ENCODE data around the gene OR6K3.

Gene OR6K3

GRCh38 chr1:158687037-158687436 is 33.5 kb downstream of the OR6K3 start:
- H3K4me3 ChIP-seq (ENCODE audit: low read length): no peak overlapping the region
- TF ChIP-seq, protein P1, sequence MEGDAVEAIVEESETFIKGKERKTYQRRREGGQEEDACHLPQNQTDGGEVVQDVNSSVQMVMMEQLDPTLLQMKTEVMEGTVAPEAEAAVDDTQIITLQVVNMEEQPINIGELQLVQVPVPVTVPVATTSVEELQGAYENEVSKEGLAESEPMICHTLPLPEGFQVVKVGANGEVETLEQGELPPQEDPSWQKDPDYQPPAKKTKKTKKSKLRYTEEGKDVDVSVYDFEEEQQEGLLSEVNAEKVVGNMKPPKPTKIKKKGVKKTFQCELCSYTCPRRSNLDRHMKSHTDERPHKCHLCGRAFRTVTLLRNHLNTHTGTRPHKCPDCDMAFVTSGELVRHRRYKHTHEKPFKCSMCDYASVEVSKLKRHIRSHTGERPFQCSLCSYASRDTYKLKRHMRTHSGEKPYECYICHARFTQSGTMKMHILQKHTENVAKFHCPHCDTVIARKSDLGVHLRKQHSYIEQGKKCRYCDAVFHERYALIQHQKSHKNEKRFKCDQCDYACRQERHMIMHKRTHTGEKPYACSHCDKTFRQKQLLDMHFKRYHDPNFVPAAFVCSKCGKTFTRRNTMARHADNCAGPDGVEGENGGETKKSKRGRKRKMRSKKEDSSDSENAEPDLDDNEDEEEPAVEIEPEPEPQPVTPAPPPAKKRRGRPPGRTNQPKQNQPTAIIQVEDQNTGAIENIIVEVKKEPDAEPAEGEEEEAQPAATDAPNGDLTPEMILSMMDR (conservative IDR thresholded peaks at IDR 0.05; ENCODE audit: low read length): no peak
- DNase-seq (ENCODE audit: low read depth): no peak

- TF ChIP-seq, protein P1 (conservative IDR thresholded peaks at IDR 0.05; ENCODE audit: low read length): no peak
- no peak for DNase-seq (ENCODE audit: low read depth)
- no peak within 1 kb of the TSS for H3K4me3 ChIP-seq (ENCODE audit: low read length)
Observed at GRCh38 chr1:158686111-158687009, 34.2 kb downstream of the OR6K3 start, which contains the start of gene SPTA1. Gene SPTA1 (minus strand): TSS chr1:158686715. CDS start chr1:158686517, 198 bp downstream.

DNA sequence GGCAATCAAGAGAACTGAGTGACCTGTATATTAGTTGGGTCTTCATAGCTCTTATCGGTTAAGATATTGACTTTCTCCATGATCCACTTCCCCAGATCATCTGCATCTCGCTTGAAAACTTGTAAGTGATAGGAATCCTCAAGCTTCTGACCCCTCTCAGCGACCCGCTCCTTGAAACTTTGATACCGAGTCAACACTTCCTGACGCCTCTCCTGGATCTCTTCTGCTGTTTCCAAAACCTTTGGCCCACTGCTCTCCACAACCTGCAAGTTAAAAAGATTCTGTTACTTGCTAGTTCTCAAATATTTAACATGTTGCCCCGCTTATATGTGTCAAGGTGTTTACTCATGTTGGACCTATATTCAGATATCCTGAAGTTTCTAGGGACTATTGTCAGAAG is 35.4 kb downstream of the OR6K3 start:
- TF ChIP-seq, protein P1 (conservative IDR thresholded peaks at IDR 0.05; ENCODE audit: low read length): no peak
- no peak for DNase-seq (ENCODE audit: low read depth)
- H3K4me3 ChIP-seq (ENCODE audit: low read length): no peak overlapping the region

DNA sequence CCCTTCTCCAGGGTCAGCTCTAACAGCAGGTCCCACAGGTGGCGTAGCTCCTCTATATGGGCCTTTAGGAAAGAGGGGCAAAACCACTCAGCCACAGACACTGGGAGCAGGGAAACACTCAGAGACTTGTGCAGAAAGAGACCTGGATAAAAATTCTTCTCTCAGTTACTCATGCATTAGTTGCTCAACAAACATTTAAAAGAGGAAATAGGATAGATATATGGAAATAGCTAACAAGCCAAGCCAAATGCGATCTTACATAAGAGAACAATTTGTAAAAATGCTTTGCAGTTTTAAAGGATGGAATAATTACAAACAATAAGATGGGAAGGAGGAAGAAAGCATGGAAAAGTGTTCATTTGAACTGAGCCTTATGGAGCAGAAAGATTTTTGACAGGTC is 38.9 kb downstream of the OR6K3 start:
- no peak for DNase-seq (ENCODE audit: low read depth)
- no peak overlapping the region for H3K4me3 ChIP-seq (ENCODE audit: low read length)
- TF ChIP-seq, protein P1 (conservative IDR thresholded peaks at IDR 0.05; ENCODE audit: low read length): no peak

GRCh38 chr1:158679289-158679688 is 41.2 kb downstream of the OR6K3 start:
- no peak for DNase-seq (ENCODE audit: low read depth)
- no peak overlapping the region for H3K4me3 ChIP-seq (ENCODE audit: low read length)

GRCh38 chr1:158675563-158676323 is 44.8 kb downstream of the OR6K3 start:
- TF ChIP-seq, protein P1 (conservative IDR thresholded peaks at IDR 0.05; ENCODE audit: low read length): no peak
- DNase-seq (ENCODE audit: low read depth): no peak
- no peak overlapping the region for H3K4me3 ChIP-seq (ENCODE audit: low read length)

More at GRCh38 chr1:158679289-158679688, 41.2 kb downstream of the OR6K3 start:
- TF ChIP-seq, protein P1 (conservative IDR thresholded peaks at IDR 0.05; ENCODE audit: low read length): no peak
